GM21381 (cell line): Measurements from ENCODE around the gene COL5A1.

Source experiments
- ATAC-seq: cut with Tn5 transposase; IDR thresholded peaks from one replicate; pipeline ENCODE4 v1.9.1; 2021; ENCODE audit warnings: mild to moderate bottlenecking, moderate library complexity; ENCODE audit not compliant: unreplicated experiment

The COL5A1 gene

GRCh38 chr9:134641173-134641989 is at the start of gene COL5A1:
TSS of gene COL5A1 (plus strand) at chr9:134641803. CDS start at chr9:134642188, 385 bp downstream.
- no peak for ATAC-seq

GRCh38 chr9:134592018-134592818 is 49.4 kb upstream of the COL5A1 start:
- ATAC-seq: no peak

GRCh38 chr9:134592819-134593200 is 48.8 kb upstream of the COL5A1 start:
- ATAC-seq: no peak

GRCh38 chr9:134593286-134594077 is 48.1 kb upstream of the COL5A1 start:
- ATAC-seq: no peak

- ATAC-seq: no peak
Measured at GRCh38 chr9:134594078-134594941, 47.3 kb upstream of the COL5A1 start.

GRCh38 chr9:134595014-134595413 is 46.6 kb upstream of the COL5A1 start:
- no peak for ATAC-seq

- ATAC-seq: no peak
Measured at GRCh38 chr9:134597041-134597913, 44.3 kb upstream of the COL5A1 start.

- no peak for ATAC-seq
Measured at GRCh38 chr9:134597957-134598883, 43.4 kb upstream of the COL5A1 start.

- no peak for ATAC-seq
Measured at GRCh38 chr9:134598884-134599245, 42.7 kb upstream of the COL5A1 start.

- ATAC-seq: no peak
Measured at GRCh38 chr9:134600371-134600770, 41.2 kb upstream of the COL5A1 start.

GRCh38 chr9:134600836-134601638 is 40.6 kb upstream of the COL5A1 start:
- no peak for ATAC-seq

- ATAC-seq: no peak
Measured at GRCh38 chr9:134601764-134602163, 39.8 kb upstream of the COL5A1 start.

- no peak for ATAC-seq
Measured at GRCh38 chr9:134602547-134603362, 38.8 kb upstream of the COL5A1 start.

GRCh38 chr9:134604834-134605233 is 36.8 kb upstream of the COL5A1 start:
- ATAC-seq: no peak

GRCh38 chr9:134605351-134605965 is 36.1 kb upstream of the COL5A1 start:
- ATAC-seq: no peak

GRCh38 chr9:134605966-134606357 is 35.6 kb upstream of the COL5A1 start:
- no peak for ATAC-seq
